ENCODE data around the gene CD3G. TPM values are rescaled to one million over a fixed set of nuclear protein-coding genes. Genes with fewer than 3 reads are reported as not detected.

Gene CD3G
- total and polyA plus RNA-seq, 9 of the 15 experiments (the other 6 are each of a cell fraction or from before 2014, with no cell fraction given) = 0.30 to 1.7 (median 0.47) TPM

GRCh38 chr11:118312328-118312727, 31.8 kb upstream of the CD3G start:
- peaks cover 3% of the 10 kb centered on the region for H3K9me1 ChIP-seq (ENCODE audit: control insufficient read depth, insufficient read depth, low read length)
- in situ Hi-C loops (cut with MboI) = no loop called here
- H2AFZ ChIP-seq (ENCODE audit: low read depth, low read length) = no peak overlapping the region
- BruUV-seq (replicated peaks) = no TSS peak
- no peaks in the 10 kb centered on the region for H3K9me3 ChIP-seq (replicated peaks; ENCODE audit: control insufficient read depth, insufficient read depth, low read depth, low read length)
- H4K20me1 ChIP-seq (replicated peaks; ENCODE audit: control insufficient read depth, insufficient read depth, low read length) = no peaks in the 10 kb centered on the region
- H3K4me3 ChIP-seq = no peak overlapping the region
- H3K79me2 ChIP-seq (ENCODE audit: control insufficient read depth, insufficient read depth, low read length) = no peaks in the 10 kb centered on the region
- DNase-seq (ENCODE audit: extremely low read depth in 1 of 4, low spot score in 3 of 4) (peak in 1 of 4 experiments; percentile 23), ATAC-seq (no peak), FAIRE-seq (peak; percentile 46)
- H3K9ac ChIP-seq (ENCODE audit: insufficient read depth in 1 of 2, low read depth in 2 of 2, low read length in 2 of 2) = no peak overlapping the region
- 18% methylated on average over 2 of the region's 2 CpGs for WGBS (ENCODE audit: insufficient coverage, low coverage, missing lambda C conversion rate)
- intact Hi-C loops (cut with micrococcal nuclease) = loop anchor here (5.0 kb wide), 1 partner anchor 35 kb away; no protein-coding TSS in a partner anchor
- H3K36me3 ChIP-seq (ENCODE audit: control insufficient read depth, insufficient read depth, low read length) = no peaks in the 10 kb centered on the region
- H3K4me2 ChIP-seq (ENCODE audit: insufficient read depth, low read length) = no peak overlapping the region
- ChIA-PET POLR2A (no interaction called here), CTCF (ENCODE audit: low intra/inter-chr PET ratio) (no interaction called here)
- H3K27ac ChIP-seq (ENCODE audit: extremely low read depth, low read depth, low read length) = no peak overlapping the region
- TF ChIP-seq MEIS2 (IDR thresholded peaks at IDR 0.05; ENCODE audit: partially characterized antibody) (peak; percentile 80), NR4A1 (CRISPR knock-in tag; IDR thresholded peaks at IDR 0.05) (no peak), NR4A1 (tag; IDR thresholded peaks at IDR 0.05) (no peak), CTBP1 (IDR thresholded peaks at IDR 0.05; ENCODE audit: borderline replicate concordance) (0 out of 2 replicates have a peak, but pooled peaks have one; percentile 18), DPF2 (IDR thresholded peaks at IDR 0.05) (0 out of 2 replicates have a peak, but pooled peaks have one; percentile 30), ZNF785 (CRISPR knock-in tag; IDR thresholded peaks at IDR 0.05) (no peak), TCF15 (CRISPR knock-in tag; IDR thresholded peaks at IDR 0.05) (no peak), CBFA2T3 (IDR thresholded peaks at IDR 0.05) (peak; percentile 23; the same call in 1 of the 2 replicates), ETV1 (tag; conservative IDR thresholded peaks at IDR 0.05; ENCODE audit: low read depth) (0 out of 2 replicates have a peak, but pooled peaks have one; percentile 9), PBX2 (CRISPR knock-in tag; IDR thresholded peaks at IDR 0.05; ENCODE audit: low read depth) (no peak), PBX2 (tag; conservative IDR thresholded peaks at IDR 0.05; ENCODE audit: low read depth) (peak; percentile 57), ZBTB43 (CRISPR knock-in tag; IDR thresholded peaks at IDR 0.05) (no peak), RBM39 (optimal IDR thresholded peaks at IDR 0.05; ENCODE audit: low read depth, low read length) (no peak), HMBOX1 (IDR thresholded peaks at IDR 0.05) (peak; percentile 90), ZNF778 (CRISPR knock-in tag; IDR thresholded peaks at IDR 0.05) (no peak), PKNOX1 (IDR thresholded peaks at IDR 0.05) (peak; percentile 60; the same call in 1 of the 2 replicates)
- H3K4me1 ChIP-seq (replicated peaks in 1 of 2; ENCODE audit: control insufficient read depth in 2 of 2, insufficient read depth in 2 of 2, low read length in 2 of 2) = peaks cover 18 to 38% of the 10 kb centered on the region in 2 experiments
- peaks cover 0 to 7% of the 10 kb centered on the region in 2 experiments; a peak in 1 of 5 replicates for H3K27me3 ChIP-seq (ENCODE audit: control insufficient read depth in 2 of 2, insufficient read depth in 2 of 2, low read length in 2 of 2)
